IPS DF 6.9 (cell line): ENCODE data around the gene ACTR3C.
A peak's percentile ranks its signal among the peaks of the same experiment; 100 is the strongest.

Experiments used
- DNase-seq: peaks from one replicate; pipeline ENCODE4 v3.0.0-alpha.2; 2013; ENCODE audit warnings: low read depth, low spot score
- H3K27ac ChIP-seq: one replicate; pipeline ENCODE4 v1.5.1; 2013; ENCODE audit warnings: low read length, control low read depth
- H3K27me3 ChIP-seq: 2 replicates; pipeline ENCODE4 v1.6.1; 2013; ENCODE audit warnings: mild to moderate bottlenecking, low read length; ENCODE audit not compliant: control insufficient read depth, insufficient read depth
- H3K36me3 ChIP-seq: 2 replicates; pipeline ENCODE4 v1.6.1; 2013; ENCODE audit warnings: low read length; ENCODE audit not compliant: control insufficient read depth, insufficient read depth
- H3K4me1 ChIP-seq: 2 replicates; pipeline ENCODE4 v1.6.1; 2013; ENCODE audit warnings: low read length; ENCODE audit not compliant: control insufficient read depth, insufficient read depth
- H3K4me3 ChIP-seq: 2 replicates; pipeline ENCODE4 v1.5.1; 2013; ENCODE audit warnings: mild to moderate bottlenecking, low read length
- H3K9me3 ChIP-seq: 2 replicates; pipeline ENCODE4 v1.6.1; 2013; ENCODE audit warnings: low read length, inconsistent platforms; ENCODE audit not compliant: control insufficient read depth, insufficient read depth
- WGBS: extraction: QIAGEN DNeasy Blood & Tissue Kit; methylation state at CpG from one replicate; pipeline ENCODE4 v1.1.7; 2013; ENCODE audit warnings: mixed read lengths, missing lambda C conversion rate; ENCODE audit not compliant: insufficient read length, insufficient coverage; 5-methylcytosine and 5-hydroxymethylcytosine counted together

The ACTR3C gene

DNA sequence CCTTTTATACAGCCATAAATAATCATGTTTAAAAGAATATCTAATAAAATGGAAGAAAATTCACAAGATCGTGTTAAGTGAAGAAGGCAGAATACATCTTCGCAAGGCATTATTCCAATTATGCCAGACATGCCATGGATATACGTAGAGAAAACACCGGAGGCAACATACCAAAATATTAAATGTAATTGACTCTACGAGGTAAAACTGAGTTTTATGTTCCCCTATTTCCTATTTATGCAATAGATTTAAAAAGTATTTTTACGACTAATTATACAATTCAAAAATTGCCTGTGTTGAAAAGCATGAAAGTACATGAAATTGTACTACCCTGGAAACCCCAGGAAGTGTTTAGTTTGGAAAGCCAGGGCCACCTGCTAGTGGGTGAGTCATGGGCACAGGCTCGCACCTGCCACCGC lies 44.3 kb upstream of the ACTR3C start:
- no peak for DNase-seq
- WGBS = no CpG with 5 or more reads among the region's 8 CpGs
- H3K9me3 ChIP-seq = no peaks in the 10 kb centered on the region
- H3K4me3 ChIP-seq = peak overlapping the region; percentile 88; the same call in 1 of the 2 replicates
- no peaks in the 10 kb centered on the region for H3K27me3 ChIP-seq
- H3K4me1 ChIP-seq = peaks cover 12% of the 10 kb centered on the region
- H3K27ac ChIP-seq = no peak overlapping the region
- peaks cover 21% of the 10 kb centered on the region for H3K36me3 ChIP-seq

DNA sequence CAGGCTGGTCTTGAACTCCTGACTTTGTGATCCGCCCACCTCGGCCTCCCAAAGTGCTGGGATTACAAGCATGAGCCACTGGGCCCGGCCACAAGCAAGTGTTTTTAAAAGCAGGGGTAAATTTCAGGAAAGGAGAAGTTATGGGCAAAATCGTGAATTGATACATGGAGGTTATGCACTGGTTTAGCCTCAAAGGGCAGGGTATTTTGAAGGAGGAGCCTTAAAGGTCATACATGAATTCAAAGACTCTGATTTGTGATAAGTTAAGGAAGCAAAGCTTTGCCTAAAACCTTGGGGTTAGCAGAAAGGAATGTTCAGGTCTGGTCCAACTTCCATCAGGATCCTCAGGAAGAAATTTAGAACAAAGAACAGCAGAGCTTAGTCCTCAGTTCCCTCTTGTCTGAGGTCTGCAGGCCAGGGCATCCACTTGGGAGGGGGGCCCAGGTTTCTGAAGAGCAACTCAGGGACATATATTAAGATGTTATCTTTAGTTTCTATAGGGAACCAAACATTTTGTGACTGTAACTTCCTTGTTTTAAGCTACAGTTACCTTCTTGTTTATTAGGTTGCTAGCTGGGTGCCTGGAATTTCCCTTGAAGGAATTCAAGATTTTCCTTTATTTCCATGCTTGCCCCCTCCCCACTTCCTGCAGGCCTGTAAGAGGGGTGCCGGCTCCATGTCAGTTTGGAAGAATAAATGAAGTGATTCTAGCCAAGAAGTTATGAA lies 42.5 kb upstream of the ACTR3C start:
- H3K27ac ChIP-seq = no peak overlapping the region

DNA sequence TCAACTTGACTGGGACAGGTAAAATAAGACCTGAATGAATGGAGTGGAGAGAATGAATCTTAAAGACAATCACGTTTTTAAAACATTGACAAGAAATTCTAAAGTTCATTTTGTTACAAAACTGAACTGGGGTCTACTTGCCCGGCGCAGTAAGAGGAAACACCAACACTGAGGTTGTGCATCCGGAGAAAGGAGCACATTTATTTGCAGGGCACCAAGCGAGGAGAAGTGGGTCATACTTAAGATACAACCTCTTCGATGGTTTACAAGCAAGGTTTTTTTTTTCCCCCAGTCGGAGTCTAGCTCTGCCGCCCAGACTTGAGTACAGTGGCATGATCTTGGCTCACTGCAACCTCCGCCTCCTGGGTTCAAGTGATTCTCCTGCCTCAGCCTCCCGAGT lies 41.8 kb upstream of the ACTR3C start:
- no peaks in the 10 kb centered on the region for H3K27me3 ChIP-seq
- H3K4me3 ChIP-seq = no peak overlapping the region
- DNase-seq = no peak
- 0 out of 2 replicates have a peak, but pooled peaks cover 2% of the 10 kb centered on the region for H3K36me3 ChIP-seq
- H3K27ac ChIP-seq = no peak overlapping the region
- WGBS = no CpG with 5 or more reads among the region's 10 CpGs
- no peaks in the 10 kb centered on the region for H3K9me3 ChIP-seq
- H3K4me1 ChIP-seq = peaks cover 15% of the 10 kb centered on the region

More for the DNA sequence above, 42.5 kb upstream of the ACTR3C start:
- no CpG with 5 or more reads among the region's 5 CpGs for WGBS
- peaks cover 4% of the 10 kb centered on the region; the same call in 1 of the 2 replicates for H3K36me3 ChIP-seq
- no peak for DNase-seq
- no peak overlapping the region for H3K4me3 ChIP-seq
- H3K4me1 ChIP-seq = peaks cover 16% of the 10 kb centered on the region
- no peaks in the 10 kb centered on the region for H3K9me3 ChIP-seq
- H3K27me3 ChIP-seq = no peaks in the 10 kb centered on the region

DNA sequence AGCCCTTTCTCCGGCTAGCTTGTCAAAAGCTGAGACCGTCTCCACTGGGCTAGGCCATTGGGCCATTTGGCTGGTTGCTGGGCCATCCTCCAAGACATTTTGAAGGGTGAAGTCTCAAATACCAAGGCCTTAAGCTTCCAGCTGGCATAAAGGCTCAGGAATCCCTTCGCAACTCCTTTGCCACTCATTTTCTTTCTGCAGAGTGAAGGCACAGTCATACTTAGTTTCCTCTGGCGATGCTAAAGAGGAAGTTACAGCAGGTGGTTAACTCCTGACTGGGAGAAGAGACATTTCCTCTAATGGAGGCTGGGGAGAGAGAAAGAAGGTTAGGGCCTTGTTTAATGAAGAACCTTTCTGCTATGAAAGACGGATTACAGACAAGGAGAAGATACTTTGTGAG lies 40.5 kb upstream of the ACTR3C start:
- Histone ChIP-seq H3K4me3 (no peak overlapping the region), H3K36me3 (no peaks in the 10 kb centered on the region), H3K27ac (no peak overlapping the region), H3K27me3 (no peaks in the 10 kb centered on the region), H3K9me3 (no peaks in the 10 kb centered on the region), H3K4me1 (peaks cover 9% of the 10 kb centered on the region)
- no peak for DNase-seq
- WGBS = no CpG with 5 or more reads among the region's 5 CpGs

DNA sequence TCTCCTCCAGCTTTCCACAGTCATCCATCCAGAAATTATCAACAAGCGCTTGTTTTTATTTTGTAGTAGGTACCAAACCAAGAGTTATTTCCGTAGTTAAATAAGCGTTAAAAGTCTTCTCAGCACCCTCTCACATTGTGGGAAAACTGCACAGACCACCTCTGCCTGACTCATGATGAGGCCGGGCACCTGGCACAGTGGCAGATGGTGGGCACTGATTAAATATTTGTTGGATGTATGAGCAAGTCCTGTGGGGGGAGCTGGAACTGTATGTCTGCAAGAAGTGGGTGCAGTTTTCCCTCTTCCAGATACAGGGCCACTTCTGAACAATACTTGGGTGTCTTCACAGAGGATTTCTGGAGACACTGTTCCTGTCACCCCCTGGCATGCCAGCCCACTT lies 40.0 kb upstream of the ACTR3C start:
- Histone ChIP-seq H3K27ac (no peak overlapping the region), H3K4me3 (no peak overlapping the region), H3K36me3 (no peaks in the 10 kb centered on the region), H3K27me3 (no peaks in the 10 kb centered on the region), H3K4me1 (peaks cover 9% of the 10 kb centered on the region), H3K9me3 (no peaks in the 10 kb centered on the region)
- no peak for DNase-seq
- WGBS = no CpG with 5 or more reads among the region's 4 CpGs

DNA sequence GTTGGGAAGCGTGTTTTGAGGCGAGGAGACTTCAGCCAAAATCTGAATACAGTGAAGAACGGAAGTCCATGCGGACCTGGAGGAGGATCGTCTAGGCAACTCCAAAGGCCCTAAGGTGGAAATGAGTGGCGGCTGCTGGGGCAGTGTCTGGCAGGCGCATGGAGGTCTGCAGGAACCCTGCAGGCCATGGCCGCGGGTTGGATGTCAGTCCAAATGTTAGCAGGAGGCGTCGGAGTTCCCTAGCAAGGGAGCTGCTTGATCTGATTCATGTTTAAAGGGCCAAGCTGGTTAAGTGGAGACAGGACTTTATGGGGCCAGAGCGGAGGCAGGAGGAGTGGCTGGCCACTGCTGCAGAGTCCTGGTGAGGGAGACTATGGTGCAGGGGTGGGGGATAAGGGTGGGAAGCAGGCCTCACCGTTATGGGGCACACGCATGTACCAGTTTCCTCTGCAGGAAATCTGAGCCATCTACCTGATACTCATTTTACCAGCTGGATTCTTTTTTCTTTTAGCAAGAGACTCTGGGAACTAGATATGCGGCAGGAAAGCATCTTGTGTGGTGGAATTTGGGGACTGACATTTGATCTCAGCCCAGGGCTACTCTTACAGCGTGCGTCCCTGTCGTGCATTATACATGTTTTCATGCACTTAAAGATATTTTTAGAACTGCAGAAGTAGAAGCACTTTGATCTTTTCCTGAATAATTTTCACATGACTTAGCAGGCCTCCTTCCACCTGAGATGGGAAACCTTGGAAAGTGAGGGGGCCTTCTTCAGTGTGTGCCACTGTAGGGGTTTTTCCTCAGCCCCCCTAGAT lies 38.7 kb upstream of the ACTR3C start:
- no CpG with 5 or more reads among the region's 18 CpGs for WGBS
- DNase-seq = no peak
- Histone ChIP-seq H3K27me3 (no peaks in the 10 kb centered on the region), H3K36me3 (no peaks in the 10 kb centered on the region), H3K4me3 (no peak overlapping the region), H3K9me3 (no peaks in the 10 kb centered on the region), H3K27ac (no peak overlapping the region), H3K4me1 (peaks cover 7% of the 10 kb centered on the region)

- no CpG with 5 or more reads among the region's 7 CpGs for WGBS
These were observed 38.1 kb upstream of the ACTR3C start for GRCh38 chr7:150361402-150361801.

GRCh38 chr7:150360363-150361058 lies 37.2 kb upstream of the ACTR3C start:
- DNase-seq = no peak
- no CpG with 5 or more reads among the region's 5 CpGs for WGBS

More at GRCh38 chr7:150361402-150361801, 38.1 kb upstream of the ACTR3C start:
- H3K27ac ChIP-seq = no peak overlapping the region
- H3K36me3 ChIP-seq = no peaks in the 10 kb centered on the region
- no peak overlapping the region for H3K4me3 ChIP-seq
- H3K9me3 ChIP-seq = no peaks in the 10 kb centered on the region
- H3K27me3 ChIP-seq = no peaks in the 10 kb centered on the region
- H3K4me1 ChIP-seq = peaks cover 7% of the 10 kb centered on the region
- DNase-seq = no peak

GRCh38 chr7:150359622-150360362 lies 36.4 kb upstream of the ACTR3C start:
- no peaks in the 10 kb centered on the region for H3K27me3 ChIP-seq
- DNase-seq = no peak
- 100% methylated on average over 2 of the region's 2 CpGs for WGBS
- peaks cover 7% of the 10 kb centered on the region for H3K4me1 ChIP-seq
- no peak overlapping the region for H3K27ac ChIP-seq
- H3K9me3 ChIP-seq = no peaks in the 10 kb centered on the region
- H3K4me3 ChIP-seq = no peak overlapping the region
- no peaks in the 10 kb centered on the region for H3K36me3 ChIP-seq

More at GRCh38 chr7:150360363-150361058, 37.2 kb upstream of the ACTR3C start:
- Histone ChIP-seq H3K27me3 (no peaks in the 10 kb centered on the region), H3K9me3 (no peaks in the 10 kb centered on the region), H3K4me1 (peaks cover 7% of the 10 kb centered on the region), H3K36me3 (no peaks in the 10 kb centered on the region), H3K27ac (no peak overlapping the region), H3K4me3 (no peak overlapping the region)
